Esophagus (tissue), 2 donors: ENCODE results near the gene NFE2L3. TPM values are rescaled to one million over a fixed set of nuclear protein-coding genes. Genes with fewer than 3 reads are reported as not detected.

Experiments
- H3K27ac ChIP-seq, 2 donors: one replicate each; pipeline ENCODE4 v1.5.1; 2013; ENCODE audit warnings: low read depth in 2 of 2, mild to moderate bottlenecking in 2 of 2, inconsistent platforms in 1 of 2, low read length in 1 of 2, moderate library complexity in 1 of 2
- H3K27me3 ChIP-seq, 2 donors: one replicate each; pipeline ENCODE4 v1.6.1; 2013; ENCODE audit warnings: low read length in 2 of 2, control low read depth in 1 of 2, mild to moderate bottlenecking in 1 of 2; ENCODE audit not compliant: insufficient read depth in 2 of 2, control insufficient read depth in 1 of 2
- H3K36me3 ChIP-seq, 2 donors: one replicate each; pipeline ENCODE4 v1.6.1; 2013; ENCODE audit warnings: low read length in 1 of 2; ENCODE audit not compliant: control insufficient read depth in 2 of 2, insufficient read depth in 2 of 2
- H3K4me1 ChIP-seq, 2 donors: one replicate each; pipeline ENCODE4 v1.6.1; 2013; ENCODE audit warnings: low read length in 1 of 2; ENCODE audit not compliant: control insufficient read depth in 2 of 2, insufficient read depth in 2 of 2
- H3K4me3 ChIP-seq, 2 donors: one replicate each; pipeline ENCODE4 v1.5.1; 2013; ENCODE audit warnings: low read length in 2 of 2, mild to moderate bottlenecking in 2 of 2, low read depth in 1 of 2, moderate library complexity in 1 of 2
- H3K9me3 ChIP-seq, 2 donors: one replicate each; pipeline ENCODE4 v1.6.1; 2013; ENCODE audit warnings: mild to moderate bottlenecking in 2 of 2, low read depth in 1 of 2, low read length in 1 of 2, moderate library complexity in 1 of 2; ENCODE audit not compliant: control insufficient read depth in 2 of 2, insufficient read depth in 1 of 2
- WGBS, 2 donors: extraction: QIAGEN DNeasy Blood & Tissue Kit; methylation state at CpG; one replicate each; pipeline ENCODE4 v1.1.7; 2013; 5-methylcytosine and 5-hydroxymethylcytosine counted together
- polyA plus RNA-seq, 2 donors: library from polyadenylated mRNA; stranded (reverse); fragments of 200-250 nt; gene quantifications; one replicate each; pipeline ENCODE4 v1.2.3, GENCODE V29; 2013
- donor health status: healthy with polysubstance abuse.
- donor health status: Bipolar disorder and iron deficiency.

NFE2L3 gene
- polyA plus RNA-seq, 2 donors = 2.3 to 2.9 TPM

GRCh38 chr7:26202019-26202990 is 50.3 kb downstream of the NFE2L3 start:
- H3K36me3 ChIP-seq = no peaks in the 10 kb centered on the region
- H3K4me1 ChIP-seq = no peaks in the 10 kb centered on the region
- 0 to 1% methylated on average over 62 to 63 of the region's 68 CpGs for WGBS, 2 donors
- H3K27ac ChIP-seq = peak overlapping the region; percentile 98 to 100
- no peaks in the 10 kb centered on the region for H3K9me3 ChIP-seq
- H3K27me3 ChIP-seq = no peaks in the 10 kb centered on the region
- H3K4me3 ChIP-seq = peak overlapping the region; percentile 96 to 99

GRCh38 chr7:26203016-26203415 is 51.0 kb downstream of the NFE2L3 start:
- H3K27me3 ChIP-seq = no peaks in the 10 kb centered on the region
- H3K27ac ChIP-seq = no peak overlapping the region
- 4 to 8% methylated on average over 2 of the region's 2 CpGs for WGBS, 2 donors
- H3K4me1 ChIP-seq = no peaks in the 10 kb centered on the region
- H3K36me3 ChIP-seq = no peaks in the 10 kb centered on the region
- peak overlapping the region in 1 of 2 donors; percentile 99 for H3K4me3 ChIP-seq
- no peaks in the 10 kb centered on the region for H3K9me3 ChIP-seq

- no peaks in the 10 kb centered on the region for H3K4me1 ChIP-seq
- 68 to 71% methylated on average over 5 of the region's 5 CpGs for WGBS, 2 donors
- H3K36me3 ChIP-seq = peaks cover 5 to 6% of the 10 kb centered on the region in 2 donors
- H3K27me3 ChIP-seq = no peaks in the 10 kb centered on the region
- no peak overlapping the region for H3K4me3 ChIP-seq
- H3K9me3 ChIP-seq = no peaks in the 10 kb centered on the region
- H3K27ac ChIP-seq = no peak overlapping the region
Measured at GRCh38 chr7:26208040-26208439, 56.0 kb downstream of the NFE2L3 start.

- WGBS, 2 donors = 89 to 97% methylated on average over 2 of the region's 2 CpGs
Measured at GRCh38 chr7:26212921-26213718, 61.1 kb downstream of the NFE2L3 start.

GRCh38 chr7:26213807-26214515 is 62.0 kb downstream of the NFE2L3 start:
- Histone ChIP-seq H3K4me1 (no peaks in the 10 kb centered on the region), H3K27me3 (no peaks in the 10 kb centered on the region), H3K9me3 (no peaks in the 10 kb centered on the region), H3K4me3 (no peak overlapping the region), H3K36me3 (peaks cover 5 to 6% of the 10 kb centered on the region in 2 donors), H3K27ac (no peak overlapping the region)
- 78 to 87% methylated on average over 5 of the region's 5 CpGs for WGBS, 2 donors

More at GRCh38 chr7:26212921-26213718, 61.1 kb downstream of the NFE2L3 start:
- no peaks in the 10 kb centered on the region for H3K9me3 ChIP-seq
- H3K36me3 ChIP-seq = peaks cover 5 to 6% of the 10 kb centered on the region in 2 donors
- no peak overlapping the region for H3K4me3 ChIP-seq
- no peaks in the 10 kb centered on the region for H3K4me1 ChIP-seq
- H3K27me3 ChIP-seq = no peaks in the 10 kb centered on the region
- H3K27ac ChIP-seq = no peak overlapping the region

GRCh38 chr7:26216049-26216448 is 64.1 kb downstream of the NFE2L3 start:
- WGBS, 2 donors = 62 to 69% methylated on average over 2 of the region's 2 CpGs
- Histone ChIP-seq H3K27ac (no peak overlapping the region), H3K27me3 (no peaks in the 10 kb centered on the region), H3K4me1 (no peaks in the 10 kb centered on the region), H3K4me3 (no peak overlapping the region), H3K36me3 (no peaks in the 10 kb centered on the region), H3K9me3 (no peaks in the 10 kb centered on the region)

GRCh38 chr7:26224359-26224758 is 72.4 kb downstream of the NFE2L3 start:
- Histone ChIP-seq H3K4me1 (no peaks in the 10 kb centered on the region), H3K36me3 (no peaks in the 10 kb centered on the region), H3K9me3 (no peaks in the 10 kb centered on the region), H3K4me3 (no peak overlapping the region), H3K27me3 (no peaks in the 10 kb centered on the region), H3K27ac (no peak overlapping the region)
- 75 to 81% methylated on average over 5 of the region's 5 CpGs for WGBS, 2 donors

- Histone ChIP-seq H3K36me3 (no peaks in the 10 kb centered on the region), H3K4me1 (no peaks in the 10 kb centered on the region), H3K4me3 (no peak overlapping the region), H3K9me3 (no peaks in the 10 kb centered on the region), H3K27me3 (no peaks in the 10 kb centered on the region), H3K27ac (no peak overlapping the region)
- WGBS, 2 donors = 87 to 98% methylated on average over 2 of the region's 2 CpGs
Measured at GRCh38 chr7:26227987-26228386, 76.0 kb downstream of the NFE2L3 start.

GRCh38 chr7:26233902-26234511 is 82.0 kb downstream of the NFE2L3 start:
- H3K27ac ChIP-seq = no peak overlapping the region
- no peaks in the 10 kb centered on the region for H3K36me3 ChIP-seq
- H3K4me1 ChIP-seq = no peaks in the 10 kb centered on the region
- no peaks in the 10 kb centered on the region for H3K27me3 ChIP-seq
- no peaks in the 10 kb centered on the region for H3K9me3 ChIP-seq
- WGBS, 2 donors = 79 to 80% methylated on average over 5 of the region's 5 CpGs
- H3K4me3 ChIP-seq = no peak overlapping the region
